PC-9 (cell line): ENCODE results near the gene EMP3. TPM values are rescaled to one million over a fixed set of nuclear protein-coding genes. Genes with fewer than 3 reads are reported as not detected.

Experiments
- BruUV-seq: library from RNA; stranded (reverse); fragments of 400-500 nt; replicated peaks from 2 replicates; lab custom pipeline; 2021; lab: Mats Ljungman, UMichigan
- CTCF ChIA-PET: fragments of 300-600 bp; sonication (Branson Sonifier 250); formaldehyde crosslinking; loops from one replicate; lab custom pipeline; 2022; ENCODE audit warnings: antibody characterized with exemption; lab: Charles Lee
- POLR2A ChIA-PET: fragments of 300-600 bp; sonication (Branson Sonifier 250); formaldehyde crosslinking; loops from one replicate; lab custom pipeline; 2022; ENCODE audit warnings: antibody characterized with exemption; ENCODE audit not compliant: unreplicated experiment; lab: Charles Lee
- DNase-seq, 2 experiments: peaks; one replicate each; pipeline versions ENCODE4 v3.0.0 to v3.0.0-alpha.2; 2015 to 2022; ENCODE audit warnings: mixed read lengths in 1 of 2
- H2AFZ ChIP-seq: fragments of 200-600 bp; sonication (generic); 2 replicates; pipeline ENCODE4 v1.8.1; 2017; ENCODE audit warnings: antibody characterized with exemption
- H3F3A ChIP-seq: fragments of 200-600 bp; sonication (generic); 2 replicates; pipeline ENCODE4 v1.8.1; 2017; ENCODE audit warnings: antibody characterized with exemption, mild to moderate bottlenecking, low read depth; ENCODE audit not compliant: insufficient read depth
- H3K27ac ChIP-seq: fragments of 200-600 bp; sonication (generic); 2 replicates; pipeline ENCODE4 v1.6.1; 2016; ENCODE audit warnings: mixed run types
- H3K27me3 ChIP-seq: fragments of 200-600 bp; sonication (generic); 2 replicates; pipeline ENCODE4 v1.6.1; 2016; ENCODE audit warnings: low read depth, mixed run types; ENCODE audit not compliant: insufficient read depth
- H3K36me3 ChIP-seq: fragments of 200-600 bp; sonication (generic); 2 replicates; pipeline ENCODE4 v1.6.1; 2016; ENCODE audit warnings: low read depth, mixed run types
- H3K4me1 ChIP-seq: fragments of 200-600 bp; sonication (generic); replicated peaks from 2 replicates; pipeline ENCODE4 v1.6.1; 2016; ENCODE audit warnings: mixed run types; ENCODE audit not compliant: insufficient read depth
- H3K4me2 ChIP-seq: fragments of 200-600 bp; sonication (generic); 2 replicates; pipeline ENCODE4 v1.6.1; 2017; ENCODE audit warnings: mixed run types
- H3K4me3 ChIP-seq: fragments of 200-600 bp; sonication (generic); 2 replicates; pipeline ENCODE4 v1.6.1; 2016; ENCODE audit warnings: mixed run types
- H3K79me2 ChIP-seq: fragments of 200-600 bp; sonication (generic); 2 replicates; pipeline ENCODE4 v1.6.1; 2017; ENCODE audit warnings: low read depth, mixed run types
- H3K9me2 ChIP-seq: fragments of 200-600 bp; sonication (generic); 2 replicates; pipeline ENCODE4 v1.8.1; 2017; ENCODE audit warnings: mild to moderate bottlenecking; ENCODE audit not compliant: insufficient read depth
- H3K9me3 ChIP-seq: fragments of 200-600 bp; sonication (generic); 2 replicates; pipeline ENCODE4 v1.8.1; 2016; ENCODE audit warnings: low read depth; ENCODE audit not compliant: insufficient read depth
- H4K20me1 ChIP-seq: fragments of 200-600 bp; sonication (generic); 2 replicates; pipeline ENCODE4 v1.8.1; 2017; ENCODE audit not compliant: insufficient read depth
- CTCF ChIP-seq: fragments of 200-600 bp; sonication (generic); conservative IDR thresholded peaks from 2 replicates; pipeline ENCODE4 v1.6.1; 2017; ENCODE audit warnings: mixed run types, antibody characterized with exemption, mild to moderate bottlenecking, moderate library complexity
- EZH2 ChIP-seq: fragments of 200-600 bp; sonication (generic); IDR thresholded peaks from 2 replicates; pipeline ENCODE4 v1.8.0; 2017; ENCODE audit warnings: antibody characterized with exemption, low read depth
- intact Hi-C: fragments of 100-400 bp; cut with micrococcal nuclease; formaldehyde crosslinking; loops from one replicate; pipeline ENCODE4 v1.10.0; 2022; ENCODE audit not compliant: unreplicated experiment
- total RNA-seq: library from RNA; stranded (reverse); gene quantifications from 2 replicates; pipeline ENCODE4 v1.2.3, GENCODE V29; 2021

Gene EMP3
- total RNA-seq, 1 experiment from 2014 or later: 56.3 TPM

GRCh38 chr19:48318286-48318987 is 6.9 kb upstream of the EMP3 start:
- Histone ChIP-seq H3K4me1 (peaks cover 36% of the 10 kb centered on the region), H3K36me3 (no peaks in the 10 kb centered on the region), H3K79me2 (no peaks in the 10 kb centered on the region), H4K20me1 (no peaks in the 10 kb centered on the region), H2AFZ (no peak overlapping the region), H3K9me2 (no peaks in the 10 kb centered on the region), H3K27ac (no peak overlapping the region), H3K4me2 (no peak overlapping the region), H3K4me3 (no peak overlapping the region), H3K9me3 (no peaks in the 10 kb centered on the region), H3F3A (peaks cover 39% of the 10 kb centered on the region), H3K27me3 (no peaks in the 10 kb centered on the region)
- TF ChIP-seq CTCF: no peak
- TF ChIP-seq EZH2: no peak
- CTCF ChIA-PET: interaction anchor here (0.5 kb wide), 1 partner anchor 267 kb away, joined by 3 read pairs; no protein-coding TSS in a partner anchor
- no peak for DNase-seq
- POLR2A ChIA-PET: interaction anchor here (0.5 kb wide), 1 partner anchor 16 kb away, joined by 56 read pairs; no protein-coding TSS in a partner anchor
- intact Hi-C loops: no loop called here
- no TSS peak for BruUV-seq

GRCh38 chr19:48319647-48320541 is 5.5 kb upstream of the EMP3 start:
- ChIA-PET CTCF (interaction anchor here (0.5 to 1.0 kb wide), 6 partner anchors 13 to 182 kb away, joined by 3 to 13 read pairs (median 7); partner anchors contain the start of genes SYNGR4 and TMEM143), POLR2A (interaction anchor here (0.6 kb wide), 2 partner anchors 44 to 299 kb away, joined by 4 to 28 read pairs; partner anchors contain the start of genes SPHK2, SYNGR4 and TMEM143)
- BruUV-seq: no TSS peak
- Histone ChIP-seq H3K9me3 (no peaks in the 10 kb centered on the region), H2AFZ (no peak overlapping the region), H3K27ac (no peak overlapping the region), H3K27me3 (no peaks in the 10 kb centered on the region), H3K79me2 (no peaks in the 10 kb centered on the region), H3K9me2 (no peaks in the 10 kb centered on the region), H3K4me3 (no peak overlapping the region), H4K20me1 (no peaks in the 10 kb centered on the region), H3K4me1 (peaks cover 39% of the 10 kb centered on the region), H3K4me2 (no peak overlapping the region), H3F3A (peaks cover 42% of the 10 kb centered on the region), H3K36me3 (no peaks in the 10 kb centered on the region)
- no peak for TF ChIP-seq EZH2
- TF ChIP-seq CTCF: peak; percentile 94
- intact Hi-C loops: loop anchor here (1.0 to 5.0 kb wide), 9 partner anchors 13 to 269 kb away; partner anchors contain the start of genes GRIN2D, GRWD1, SYNGR4 and TMEM143
- DNase-seq: peak; percentile 57 to 90

- CTCF ChIA-PET: interaction anchor here (0.5 to 1.8 kb wide), 6 partner anchors 12 to 263 kb away, joined by 3 to 20 read pairs (median 5); partner anchors contain the start of genes SYNGR4 and TMEM143
- BruUV-seq: no TSS peak
- Histone ChIP-seq H3K4me1 (peaks cover 53% of the 10 kb centered on the region), H3K27me3 (no peaks in the 10 kb centered on the region), H4K20me1 (no peaks in the 10 kb centered on the region), H3K4me3 (peak overlapping the region; percentile 83), H2AFZ (peak overlapping the region; percentile 96), H3K4me2 (peak overlapping the region; percentile 98), H3K9me2 (no peaks in the 10 kb centered on the region), H3K9me3 (no peaks in the 10 kb centered on the region), H3K36me3 (no peaks in the 10 kb centered on the region), H3F3A (peaks cover 45% of the 10 kb centered on the region), H3K79me2 (no peaks in the 10 kb centered on the region), H3K27ac (peak overlapping the region; percentile 90)
- peak; percentile 90 to 98 for DNase-seq
- POLR2A ChIA-PET: interaction anchor here (0.5 to 1.8 kb wide), 9 partner anchors 9 to 298 kb away, joined by 4 to 27 read pairs (median 14); partner anchors contain the start of genes GRWD1 and RPL18
- no peak for TF ChIP-seq CTCF
- no peak for TF ChIP-seq EZH2
- intact Hi-C loops: loop anchor here (2.0 to 5.0 kb wide), 6 partner anchors 41 to 181 kb away; partner anchors contain the start of genes GRIN2D, GRWD1, SYNGR4 and TMEM143
Measured at GRCh38 chr19:48321372-48321621, 4.1 kb upstream of the EMP3 start.
